Measurements from ENCODE around the gene POLR3A. TPM values are rescaled to one million over a fixed set of nuclear protein-coding genes. Genes with fewer than 3 reads are reported as not detected.

Gene POLR3A
- total RNA-seq, 1 donor from 2014 or later = 31.4 TPM

- H2AFZ ChIP-seq (ENCODE audit: low read depth, low read length) = no peak overlapping the region
- H3K4me2 ChIP-seq (ENCODE audit: low read length) = peak overlapping the region; percentile 72
Measured at GRCh38 chr10:77970869-77971803, 58.2 kb downstream of the POLR3A start.

GRCh38 chr10:77969114-77969513 is 60.2 kb downstream of the POLR3A start:
- H4K20me1 ChIP-seq (ENCODE audit: insufficient read depth, low read length) = no peaks in the 10 kb centered on the region
- no peak for FAIRE-seq
- Mint-ChIP-seq H3K4me1 (ENCODE audit: low read depth, unreplicated experiment) (peaks cover 15% of the 10 kb centered on the region), H3K9me3 (ENCODE audit: unreplicated experiment) (peaks cover 5% of the 10 kb centered on the region), H3K27me3 (ENCODE audit: low read depth, unreplicated experiment) (no peaks in the 10 kb centered on the region), H3K36me3 (ENCODE audit: low read depth, unreplicated experiment) (peaks cover 3% of the 10 kb centered on the region), H3K27ac (ENCODE audit: unreplicated experiment) (no peak overlapping the region), H3K4me3 (ENCODE audit: unreplicated experiment) (no peak overlapping the region)
- H3K79me2 ChIP-seq (ENCODE audit: insufficient read depth, low read length) = no peaks in the 10 kb centered on the region
- no peaks in the 10 kb centered on the region for H3K36me3 ChIP-seq (ENCODE audit: insufficient read depth, low read length)
- no peak for DNase-seq (ENCODE audit: low read depth)
- no peak overlapping the region for H3K4me2 ChIP-seq (ENCODE audit: low read length)
- no peak overlapping the region for H3K9ac ChIP-seq (ENCODE audit: low read length)
- no peak overlapping the region for H3K4me3 ChIP-seq (ENCODE audit: insufficient read depth, low read depth, low read length)
- peaks cover 2% of the 10 kb centered on the region for H3K9me3 ChIP-seq (ENCODE audit: insufficient read depth, low read depth, low read length)
- no peaks in the 10 kb centered on the region for H3K27me3 ChIP-seq (ENCODE audit: insufficient read depth, low read length)
- TF ChIP-seq, protein P1, sequence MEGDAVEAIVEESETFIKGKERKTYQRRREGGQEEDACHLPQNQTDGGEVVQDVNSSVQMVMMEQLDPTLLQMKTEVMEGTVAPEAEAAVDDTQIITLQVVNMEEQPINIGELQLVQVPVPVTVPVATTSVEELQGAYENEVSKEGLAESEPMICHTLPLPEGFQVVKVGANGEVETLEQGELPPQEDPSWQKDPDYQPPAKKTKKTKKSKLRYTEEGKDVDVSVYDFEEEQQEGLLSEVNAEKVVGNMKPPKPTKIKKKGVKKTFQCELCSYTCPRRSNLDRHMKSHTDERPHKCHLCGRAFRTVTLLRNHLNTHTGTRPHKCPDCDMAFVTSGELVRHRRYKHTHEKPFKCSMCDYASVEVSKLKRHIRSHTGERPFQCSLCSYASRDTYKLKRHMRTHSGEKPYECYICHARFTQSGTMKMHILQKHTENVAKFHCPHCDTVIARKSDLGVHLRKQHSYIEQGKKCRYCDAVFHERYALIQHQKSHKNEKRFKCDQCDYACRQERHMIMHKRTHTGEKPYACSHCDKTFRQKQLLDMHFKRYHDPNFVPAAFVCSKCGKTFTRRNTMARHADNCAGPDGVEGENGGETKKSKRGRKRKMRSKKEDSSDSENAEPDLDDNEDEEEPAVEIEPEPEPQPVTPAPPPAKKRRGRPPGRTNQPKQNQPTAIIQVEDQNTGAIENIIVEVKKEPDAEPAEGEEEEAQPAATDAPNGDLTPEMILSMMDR (IDR thresholded peaks at IDR 0.05; ENCODE audit: insufficient read depth, low read depth, low read length) = no peak
- no peak for TF ChIP-seq EZH2 (IDR thresholded peaks at IDR 0.05; ENCODE audit: insufficient read depth, low read length)
- peaks cover 19% of the 10 kb centered on the region for H3K4me1 ChIP-seq (ENCODE audit: insufficient read depth, low read length)
- H3K27ac ChIP-seq (ENCODE audit: low read depth, low read length) = no peak overlapping the region
- H2AFZ ChIP-seq (ENCODE audit: low read depth, low read length) = no peak overlapping the region

More at GRCh38 chr10:77970869-77971803, 58.2 kb downstream of the POLR3A start:
- H4K20me1 ChIP-seq (ENCODE audit: insufficient read depth, low read length) = peaks cover 8% of the 10 kb centered on the region
- Mint-ChIP-seq H3K4me1 (ENCODE audit: low read depth, unreplicated experiment) (peaks cover 10% of the 10 kb centered on the region), H3K27ac (ENCODE audit: unreplicated experiment) (peak overlapping the region; percentile 92), H3K9me3 (ENCODE audit: unreplicated experiment) (no peaks in the 10 kb centered on the region), H3K36me3 (ENCODE audit: low read depth, unreplicated experiment) (peaks cover 3% of the 10 kb centered on the region), H3K4me3 (ENCODE audit: unreplicated experiment) (no peak overlapping the region), H3K27me3 (ENCODE audit: low read depth, unreplicated experiment) (no peaks in the 10 kb centered on the region)
- peak; percentile 94 for DNase-seq (ENCODE audit: low read depth)
- H3K27me3 ChIP-seq (ENCODE audit: insufficient read depth, low read length) = no peaks in the 10 kb centered on the region
- no peaks in the 10 kb centered on the region for H3K9me3 ChIP-seq (ENCODE audit: insufficient read depth, low read depth, low read length)
- peak overlapping the region; percentile 35 for H3K9ac ChIP-seq (ENCODE audit: low read length)
- peak overlapping the region; percentile 34 for H3K4me3 ChIP-seq (ENCODE audit: insufficient read depth, low read depth, low read length)
- peaks cover 7% of the 10 kb centered on the region for H3K36me3 ChIP-seq (ENCODE audit: insufficient read depth, low read length)
- peaks cover 14% of the 10 kb centered on the region for H3K4me1 ChIP-seq (ENCODE audit: insufficient read depth, low read length)
- TF ChIP-seq EZH2 (IDR thresholded peaks at IDR 0.05; ENCODE audit: insufficient read depth, low read length) = no peak
- TF ChIP-seq, protein P1 (IDR thresholded peaks at IDR 0.05; ENCODE audit: insufficient read depth, low read depth, low read length) = no peak
- no peaks in the 10 kb centered on the region for H3K79me2 ChIP-seq (ENCODE audit: insufficient read depth, low read length)
- peak; percentile 69 for FAIRE-seq
- H3K27ac ChIP-seq (ENCODE audit: low read depth, low read length) = peak overlapping the region; percentile 56

DNA sequence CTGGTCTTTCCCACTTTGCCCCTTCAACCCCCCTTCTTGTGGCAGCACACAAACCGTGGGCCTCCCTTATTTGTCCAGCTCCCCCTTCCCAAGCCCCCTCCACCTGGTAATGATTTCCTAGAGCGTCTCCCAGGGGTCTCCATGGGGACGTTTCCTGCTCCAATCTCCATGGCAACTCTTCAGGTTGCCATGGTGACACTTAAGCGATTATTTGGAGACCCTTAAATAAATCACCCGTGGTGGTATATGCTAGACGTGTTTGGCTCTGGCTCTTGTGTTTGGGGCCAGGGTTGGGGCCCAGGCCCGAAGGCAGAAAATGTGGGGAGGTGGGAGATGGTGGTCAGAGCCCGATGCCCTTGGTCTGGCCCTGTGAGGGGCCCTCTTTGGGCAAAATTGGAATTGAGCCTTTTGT is 61.7 kb downstream of the POLR3A start:
- no peaks in the 10 kb centered on the region for H3K27me3 Mint-ChIP-seq (ENCODE audit: low read depth, unreplicated experiment)
- Histone ChIP-seq H3K9me3 (ENCODE audit: insufficient read depth, low read depth, low read length) (peaks cover 6% of the 10 kb centered on the region), H3K27me3 (ENCODE audit: insufficient read depth, low read length) (no peaks in the 10 kb centered on the region), H3K4me3 (ENCODE audit: insufficient read depth, low read depth, low read length) (no peak overlapping the region), H3K79me2 (ENCODE audit: insufficient read depth, low read length) (no peaks in the 10 kb centered on the region), H2AFZ (ENCODE audit: low read depth, low read length) (no peak overlapping the region), H3K27ac (ENCODE audit: low read depth, low read length) (no peak overlapping the region), H3K36me3 (ENCODE audit: insufficient read depth, low read length) (no peaks in the 10 kb centered on the region), H3K4me2 (ENCODE audit: low read length) (no peak overlapping the region), H3K9ac (ENCODE audit: low read length) (no peak overlapping the region), H3K4me1 (ENCODE audit: insufficient read depth, low read length) (peaks cover 19% of the 10 kb centered on the region), H4K20me1 (ENCODE audit: insufficient read depth, low read length) (no peaks in the 10 kb centered on the region)
- H3K4me3 Mint-ChIP-seq (ENCODE audit: unreplicated experiment) = no peak overlapping the region
- peaks cover 15% of the 10 kb centered on the region for H3K4me1 Mint-ChIP-seq (ENCODE audit: low read depth, unreplicated experiment)
- H3K9me3 Mint-ChIP-seq (ENCODE audit: unreplicated experiment) = peaks cover 9% of the 10 kb centered on the region
- no peak for DNase-seq (ENCODE audit: low read depth)
- no peak for FAIRE-seq
- H3K27ac Mint-ChIP-seq (ENCODE audit: unreplicated experiment) = no peak overlapping the region
- TF ChIP-seq, protein P1 (IDR thresholded peaks at IDR 0.05; ENCODE audit: insufficient read depth, low read depth, low read length) = no peak
- TF ChIP-seq EZH2 (IDR thresholded peaks at IDR 0.05; ENCODE audit: insufficient read depth, low read length) = no peak
- H3K36me3 Mint-ChIP-seq (ENCODE audit: low read depth, unreplicated experiment) = peaks cover 3% of the 10 kb centered on the region
